Adrenal gland (tissue), 5 donors: Measurements from ENCODE around the gene C6orf52.

ENCODE experiments used
- POLR2A ChIP-seq, 2 donors: fragments of 450-650 bp; IDR thresholded peaks; one replicate each; pipeline ENCODE4 v1.6.1; 2017; ENCODE audit warnings: antibody characterized with exemption in 2 of 2, mild to moderate bottlenecking in 2 of 2, moderate library complexity in 1 of 2
- TF ChIP-seq, protein P1 (sequence below), 6 experiments: fragments of 450-650 bp in 4 of 6; fragments of 200-600 bp in 2 of 6; sonication (generic) in 1 of 6; IDR thresholded peaks; 1 replicate in 5 of 6; 2 replicates in 1 of 6; pipeline versions ENCODE4 v1.5.1 to v1.8.0; 2016 to 2021; ENCODE audit warnings: antibody characterized with exemption in 6 of 6, mild to moderate bottlenecking in 2 of 6, moderate library complexity in 1 of 6
- donor health status: DM: no; HTN: no; CAD: no.

DNA sequence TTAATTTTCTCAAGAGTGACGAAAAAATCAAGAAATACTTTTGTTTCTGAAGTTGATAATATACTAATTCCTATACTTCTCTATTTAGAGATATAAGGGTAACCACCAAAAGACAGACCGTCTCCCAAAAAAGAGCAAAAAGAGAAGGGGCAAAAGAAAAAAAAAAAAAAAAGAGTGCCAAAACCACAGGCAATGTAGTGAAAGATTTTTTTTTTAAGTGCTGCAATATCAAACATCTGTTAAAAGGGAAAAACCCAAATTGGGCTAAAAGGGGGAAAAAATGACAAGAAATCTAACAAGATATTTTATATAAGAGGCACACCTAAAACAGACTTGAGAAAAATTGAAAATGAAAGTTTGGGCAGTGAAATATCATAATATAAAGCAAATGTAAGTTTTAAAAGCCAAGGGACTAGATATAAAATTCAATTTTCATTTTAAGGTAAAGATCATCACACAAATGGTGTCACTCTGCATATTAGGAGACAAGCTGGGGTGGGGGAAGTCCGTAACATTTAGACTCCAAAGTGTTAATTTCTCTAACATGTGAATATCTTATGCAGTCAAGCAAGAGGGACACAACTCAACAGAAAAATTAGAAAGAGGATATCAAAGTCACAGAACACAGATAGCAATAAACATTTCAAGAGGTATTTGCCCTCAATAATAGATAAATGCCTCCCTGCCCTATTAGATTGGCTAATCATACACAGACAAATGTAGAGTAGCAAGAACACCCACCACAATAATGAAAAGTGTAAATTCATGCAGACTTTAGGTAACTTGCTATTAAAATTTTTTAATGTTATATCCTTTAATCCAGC, 9.1 kb downstream of the C6orf52 start:
- TF ChIP-seq, protein P1, sequence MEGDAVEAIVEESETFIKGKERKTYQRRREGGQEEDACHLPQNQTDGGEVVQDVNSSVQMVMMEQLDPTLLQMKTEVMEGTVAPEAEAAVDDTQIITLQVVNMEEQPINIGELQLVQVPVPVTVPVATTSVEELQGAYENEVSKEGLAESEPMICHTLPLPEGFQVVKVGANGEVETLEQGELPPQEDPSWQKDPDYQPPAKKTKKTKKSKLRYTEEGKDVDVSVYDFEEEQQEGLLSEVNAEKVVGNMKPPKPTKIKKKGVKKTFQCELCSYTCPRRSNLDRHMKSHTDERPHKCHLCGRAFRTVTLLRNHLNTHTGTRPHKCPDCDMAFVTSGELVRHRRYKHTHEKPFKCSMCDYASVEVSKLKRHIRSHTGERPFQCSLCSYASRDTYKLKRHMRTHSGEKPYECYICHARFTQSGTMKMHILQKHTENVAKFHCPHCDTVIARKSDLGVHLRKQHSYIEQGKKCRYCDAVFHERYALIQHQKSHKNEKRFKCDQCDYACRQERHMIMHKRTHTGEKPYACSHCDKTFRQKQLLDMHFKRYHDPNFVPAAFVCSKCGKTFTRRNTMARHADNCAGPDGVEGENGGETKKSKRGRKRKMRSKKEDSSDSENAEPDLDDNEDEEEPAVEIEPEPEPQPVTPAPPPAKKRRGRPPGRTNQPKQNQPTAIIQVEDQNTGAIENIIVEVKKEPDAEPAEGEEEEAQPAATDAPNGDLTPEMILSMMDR (IDR thresholded peaks at IDR 0.05), result no peak
- TF ChIP-seq POLR2A (IDR thresholded peaks at IDR 0.05), result no peak
